GM19328 (cell line): ENCODE measurements around the gene TP73.

Source experiments
- ATAC-seq: cut with Tn5 transposase; IDR thresholded peaks from one replicate; pipeline ENCODE4 v1.9.1; 2021; ENCODE audit warnings: mild to moderate bottlenecking, moderate library complexity; ENCODE audit not compliant: unreplicated experiment

The TP73 gene

DNA sequence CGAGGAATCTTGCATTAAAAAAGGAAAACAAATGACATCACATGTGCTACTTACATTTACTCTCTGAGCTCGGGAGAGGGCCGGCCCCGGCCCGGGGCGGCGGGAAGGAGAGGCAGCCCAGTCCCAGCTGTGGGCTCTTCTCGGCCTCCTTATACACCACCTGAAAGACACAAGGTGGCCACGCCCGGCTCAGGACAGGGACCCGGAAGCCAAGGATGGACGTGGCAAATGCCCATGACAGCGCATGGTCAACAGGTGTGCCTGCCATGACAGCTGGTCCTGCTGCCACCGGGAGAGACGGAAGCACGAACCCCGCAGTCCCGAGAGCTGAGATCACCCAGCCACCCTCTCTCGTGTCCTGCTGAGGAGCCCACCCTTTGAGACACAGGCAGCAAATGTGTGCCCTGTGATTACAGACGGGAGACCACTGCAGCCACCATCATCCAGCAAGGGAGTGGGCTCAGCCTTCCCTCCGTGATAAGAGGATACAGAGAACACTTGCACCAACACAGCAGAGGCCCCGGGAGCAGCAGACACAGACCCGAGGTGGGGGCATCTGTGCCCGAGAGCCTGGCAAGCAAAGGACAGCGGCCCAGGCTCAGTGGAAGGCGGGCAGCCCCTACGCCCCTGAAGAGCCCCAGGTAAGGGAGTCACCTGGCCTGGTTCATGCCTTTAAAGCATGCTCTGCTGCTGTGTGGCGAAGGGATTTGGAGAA lies 18.8 kb upstream of the TP73 start:
- ATAC-seq, result no peak

DNA sequence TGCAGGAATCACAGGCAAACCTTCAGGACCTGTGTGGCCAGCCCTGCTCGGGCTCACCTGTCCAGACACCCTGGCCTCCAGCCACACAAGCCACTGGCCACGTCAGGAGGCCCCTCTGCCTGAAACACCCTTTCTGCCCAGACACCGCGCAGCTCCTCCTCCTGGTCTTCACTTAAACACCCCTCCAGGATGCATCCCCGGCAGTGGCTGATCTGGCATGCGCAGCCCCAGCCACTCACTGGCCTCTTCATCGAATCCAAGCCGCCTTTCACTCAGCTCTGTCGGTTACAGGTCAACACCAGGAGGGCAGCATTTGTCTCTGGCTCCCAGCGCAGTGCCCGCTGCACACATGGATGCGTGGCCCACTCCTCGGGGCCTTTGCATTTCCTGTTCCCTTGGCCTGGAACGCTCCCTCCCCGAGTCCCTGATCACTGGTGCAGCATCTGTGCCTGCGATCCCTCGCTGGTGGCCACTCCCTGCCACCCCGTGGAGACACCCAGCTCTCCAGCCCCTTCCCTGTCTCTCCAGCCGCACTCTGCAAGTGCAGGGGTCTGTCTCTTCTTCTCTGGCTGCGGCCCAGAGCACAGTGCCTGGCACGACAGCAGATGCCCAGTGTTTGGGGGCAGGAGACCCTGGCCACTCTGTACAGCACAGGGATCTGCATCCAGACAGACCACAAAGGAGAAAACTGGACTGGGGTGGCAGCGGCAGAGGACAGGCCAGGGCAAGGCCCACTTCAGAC lies 18.1 kb upstream of the TP73 start:
- ATAC-seq, result no peak

DNA sequence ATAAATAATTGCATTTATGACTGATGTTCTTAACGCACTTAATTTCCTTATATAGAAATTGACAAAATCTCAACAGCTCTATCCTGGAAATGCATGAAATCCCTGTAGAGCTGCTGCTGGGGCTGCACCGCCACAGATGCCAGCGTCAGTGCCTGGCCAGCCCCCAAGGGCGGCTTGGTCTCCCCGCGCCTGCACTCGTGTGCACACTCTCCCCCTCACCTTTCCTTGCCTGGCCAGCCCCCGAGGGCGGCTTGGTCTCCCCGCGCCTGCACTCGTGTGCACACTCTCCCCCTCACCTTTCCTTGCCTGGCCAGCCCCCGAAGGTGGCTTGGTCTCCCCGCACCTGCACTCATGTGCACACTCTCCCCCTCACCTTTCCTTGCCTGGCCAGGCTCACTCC lies 16.2 kb upstream of the TP73 start:
- no peak for ATAC-seq

DNA sequence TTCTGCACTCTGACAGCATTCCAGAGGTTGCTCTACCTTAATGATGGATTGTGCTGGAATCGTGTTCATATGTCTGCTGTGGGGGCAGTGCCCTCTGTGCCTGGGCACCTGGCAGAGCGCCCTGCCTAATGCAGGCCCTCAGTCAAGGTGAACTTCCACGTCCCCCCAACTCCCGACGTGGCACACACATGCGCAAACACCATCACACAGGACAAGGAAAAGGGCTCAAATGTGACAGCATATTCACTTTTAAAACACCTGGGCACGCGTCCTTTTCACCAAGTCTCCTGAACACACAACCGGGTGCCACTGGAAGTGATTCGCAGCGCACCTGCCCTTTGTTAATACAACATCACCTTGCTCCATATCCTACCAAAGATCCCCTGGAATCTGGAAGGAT lies 15.8 kb upstream of the TP73 start:
- no peak for ATAC-seq

DNA sequence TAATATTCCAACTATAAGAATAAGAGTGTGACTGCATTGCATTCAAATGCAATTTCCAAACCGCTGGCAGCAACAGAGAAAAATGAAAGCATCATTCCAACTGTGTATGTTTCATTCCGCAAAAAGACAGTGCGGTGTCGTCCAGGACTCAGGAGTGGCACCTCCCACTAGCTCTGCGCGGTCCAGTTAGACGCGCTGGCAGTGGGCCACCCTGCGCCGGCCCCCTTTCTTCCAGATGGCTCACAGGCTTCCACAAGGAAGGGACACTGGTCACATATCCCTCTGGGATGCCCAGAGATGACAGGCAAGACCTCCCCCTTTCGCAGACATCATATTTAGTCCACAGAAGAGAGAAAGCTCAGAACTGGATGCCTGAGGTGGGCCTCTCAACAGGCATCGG lies 14.3 kb upstream of the TP73 start:
- no peak for ATAC-seq

DNA sequence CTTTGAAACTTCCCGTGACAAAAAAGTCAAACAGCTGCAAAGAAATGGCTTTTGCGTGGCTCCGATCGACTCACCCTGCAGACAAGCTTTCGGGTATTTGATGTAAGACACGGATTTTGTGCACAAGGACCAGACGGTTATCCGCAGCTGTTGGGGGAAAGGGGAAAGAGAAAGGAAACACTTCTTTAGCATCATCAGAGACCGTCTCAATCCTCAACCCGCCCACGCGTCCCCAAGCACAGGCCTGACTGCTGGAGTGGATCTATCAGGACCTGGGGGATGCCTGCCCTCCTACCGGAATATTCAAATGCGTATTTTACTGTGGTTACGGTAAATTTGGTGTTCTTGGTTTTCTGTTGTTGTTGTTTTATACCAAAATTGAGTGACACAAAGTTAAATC lies 13.6 kb upstream of the TP73 start:
- ATAC-seq, result no peak

DNA sequence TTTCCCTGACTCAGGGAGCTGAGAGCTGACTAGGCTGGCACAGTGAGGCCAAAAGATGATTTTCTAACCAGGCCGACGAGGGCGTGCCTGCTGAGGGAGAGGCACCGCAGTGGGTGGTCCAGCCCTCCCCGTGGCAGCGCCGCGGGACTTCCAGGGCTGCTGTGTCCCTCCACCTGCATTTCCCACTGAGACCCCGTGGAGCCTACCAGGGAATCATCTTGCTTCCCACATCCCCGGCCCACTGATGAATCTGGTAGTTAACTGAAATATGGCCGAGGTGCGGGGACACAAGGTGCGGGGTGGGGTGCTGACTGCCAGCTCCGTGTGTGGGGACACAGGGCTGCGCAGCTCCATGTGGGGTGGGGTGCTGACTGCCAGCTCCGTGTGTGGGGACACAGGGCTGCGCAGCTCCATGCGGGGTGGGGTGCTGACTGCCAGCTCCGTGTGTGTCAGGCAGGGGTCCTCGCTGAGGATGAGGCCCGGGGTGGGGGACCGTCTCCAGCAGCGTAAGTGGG lies 12.9 kb upstream of the TP73 start:
- no peak for ATAC-seq

DNA sequence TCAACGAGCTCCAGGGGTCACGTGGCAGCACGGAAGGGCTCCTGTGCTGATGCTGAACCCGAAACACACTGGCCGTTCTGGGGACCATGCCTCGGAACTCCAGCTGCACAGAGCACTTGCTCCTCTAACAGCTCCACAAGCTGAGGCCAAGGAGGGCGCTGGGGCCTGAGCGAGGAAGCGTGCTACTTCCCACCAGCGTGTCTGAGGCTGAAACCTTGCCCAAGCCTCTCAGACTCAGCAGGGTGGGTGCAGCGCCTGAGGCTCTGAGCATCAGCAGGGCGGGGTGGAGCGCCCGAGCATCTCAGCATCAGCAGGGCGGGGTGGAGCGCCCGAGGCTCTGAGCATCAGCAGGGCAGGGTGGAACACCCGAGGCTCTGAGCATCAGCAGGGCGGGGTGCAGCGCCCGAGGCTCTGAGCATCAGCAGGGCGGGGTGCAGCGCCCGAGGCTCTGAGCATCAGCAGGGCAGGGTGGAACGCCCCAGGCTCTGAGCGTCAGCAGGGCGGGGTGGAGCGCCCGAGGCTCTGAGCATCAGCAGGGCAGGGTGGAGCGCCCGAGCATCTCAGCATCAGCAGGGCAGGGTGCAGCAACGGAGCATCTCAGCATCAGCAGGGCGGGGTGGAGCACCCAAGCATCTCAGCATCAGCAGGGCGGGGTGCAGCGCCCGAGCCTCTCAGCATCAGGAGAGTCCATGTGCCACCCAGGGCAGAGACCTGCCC lies 12.0 kb upstream of the TP73 start:
- ATAC-seq, result no peak

DNA sequence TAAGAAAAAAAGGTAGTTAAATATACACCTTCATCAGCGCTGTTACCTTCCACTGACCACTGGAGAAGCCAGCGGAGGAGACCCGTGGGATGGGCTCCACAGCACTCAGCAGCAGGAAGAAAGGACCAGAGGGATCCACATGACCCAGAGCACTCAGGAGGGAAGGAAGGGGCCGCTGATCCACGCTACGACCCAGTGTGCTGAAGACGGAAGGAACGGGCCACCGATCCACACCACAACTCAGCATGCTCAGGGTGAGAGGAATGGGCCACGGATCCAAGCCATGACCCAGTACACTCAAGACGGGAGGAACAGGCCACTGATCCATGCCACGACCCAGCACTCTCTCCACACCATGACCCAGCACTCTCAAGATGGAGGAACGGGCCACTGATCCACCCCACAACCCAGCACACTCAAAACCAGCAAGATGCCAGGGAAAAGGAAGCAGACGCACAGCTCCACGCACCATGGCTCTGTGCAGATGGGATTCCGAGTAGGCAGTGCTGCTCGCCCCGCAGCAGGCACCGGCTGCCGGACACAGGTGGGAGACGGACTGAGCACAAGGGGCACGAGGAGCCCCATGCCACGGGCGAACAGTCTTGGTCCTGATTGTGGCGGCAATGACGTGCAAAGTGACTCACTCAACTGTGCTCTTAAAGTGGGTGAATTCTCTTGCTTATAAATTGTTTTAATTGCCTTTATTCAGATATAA lies 11.1 kb upstream of the TP73 start:
- no peak for ATAC-seq

DNA sequence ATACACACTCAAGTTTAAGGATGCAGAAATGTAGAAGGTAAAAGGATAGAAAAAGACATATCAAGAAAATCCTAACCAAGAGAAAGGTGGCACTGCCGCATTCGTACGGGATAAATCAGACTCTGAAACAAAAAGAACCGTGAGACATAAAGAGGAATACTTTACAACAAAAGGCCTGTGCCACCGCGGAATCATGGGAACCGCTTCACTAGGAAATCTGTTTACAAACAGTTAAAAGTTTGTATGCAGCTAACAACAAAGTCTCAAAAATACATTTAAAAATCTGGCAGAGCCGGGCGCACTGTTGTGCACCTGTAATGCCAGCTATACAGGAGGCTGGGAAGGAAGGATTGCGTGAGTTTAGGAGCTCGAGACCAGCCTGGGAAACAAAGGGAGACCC lies 10.5 kb upstream of the TP73 start:
- ATAC-seq, result no peak

DNA sequence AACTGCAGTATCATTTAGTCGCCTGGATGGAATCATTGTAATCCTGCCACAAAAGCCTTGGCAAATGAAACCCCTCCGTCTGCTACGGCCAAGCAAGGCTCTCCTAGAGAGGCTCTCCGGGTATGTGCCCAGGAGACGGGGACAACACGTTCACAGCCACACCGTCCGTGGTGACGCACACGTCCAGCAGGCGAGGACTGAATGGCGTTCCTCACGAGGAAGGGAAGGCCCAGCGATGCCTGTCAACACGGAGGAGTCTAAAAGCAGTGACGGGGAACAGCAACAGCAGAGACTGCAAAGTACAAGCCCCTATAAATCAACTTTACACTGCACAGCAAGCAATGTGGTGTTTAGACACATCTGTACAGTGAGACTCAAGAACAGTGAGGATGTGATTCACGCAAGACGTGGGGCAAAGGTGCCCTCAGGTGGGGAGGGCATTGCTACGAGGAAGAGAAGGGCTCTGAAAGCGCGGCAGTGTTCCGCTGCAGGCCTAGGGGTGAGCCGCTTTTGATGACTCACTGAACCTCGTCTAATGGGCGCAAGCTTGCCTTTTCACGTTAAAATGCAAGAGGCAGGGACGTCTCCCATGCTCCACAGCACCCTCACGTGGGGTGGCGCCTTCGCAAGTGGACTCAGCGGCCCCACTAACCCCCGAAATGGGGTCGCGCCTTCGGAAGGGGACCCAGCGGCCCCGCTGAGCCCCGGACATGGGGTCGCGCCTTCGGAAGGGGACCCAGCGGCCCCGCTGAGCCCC lies 9.2 kb upstream of the TP73 start:
- no peak for ATAC-seq

DNA sequence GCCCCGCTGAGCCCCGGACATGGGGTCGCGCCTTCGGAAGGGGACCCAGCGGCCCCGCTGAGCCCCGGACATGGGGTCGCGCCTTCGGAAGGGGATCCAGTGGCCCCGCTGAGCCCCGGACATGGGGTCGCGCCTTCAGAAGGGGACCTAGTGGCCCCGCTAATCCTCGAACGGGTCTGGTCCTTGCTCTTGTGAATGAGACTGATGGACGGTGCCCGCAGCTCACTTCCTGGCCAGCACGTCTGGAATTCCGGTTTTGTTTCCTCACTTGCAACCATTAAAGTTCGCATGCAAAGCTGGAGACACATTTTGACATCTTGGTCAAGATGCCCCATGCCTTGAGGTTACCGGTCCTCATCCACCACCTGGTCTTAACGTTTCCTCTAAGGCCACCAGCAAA lies 8.0 kb upstream of the TP73 start:
- no peak for ATAC-seq

DNA sequence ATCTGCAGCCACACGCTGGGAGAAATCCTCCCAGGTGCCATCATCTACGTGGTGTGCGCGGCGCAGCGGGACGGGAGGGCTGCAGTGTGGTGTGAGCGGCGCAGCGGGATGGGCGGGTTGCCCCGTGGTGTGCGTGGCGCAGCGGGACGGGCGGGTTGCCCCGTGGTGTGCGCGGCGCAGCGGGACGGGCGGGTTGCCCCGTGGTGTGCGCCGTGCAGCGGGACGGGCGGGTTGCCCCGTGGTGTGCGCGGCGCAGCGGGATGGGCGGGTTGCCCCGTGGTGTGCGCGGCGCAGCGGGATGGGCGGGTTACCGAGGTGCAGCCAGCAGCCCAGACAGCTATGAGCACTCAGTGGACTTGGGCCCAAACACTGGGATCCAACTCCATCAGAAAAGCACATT lies 7.1 kb upstream of the TP73 start:
- ATAC-seq, result no peak

DNA sequence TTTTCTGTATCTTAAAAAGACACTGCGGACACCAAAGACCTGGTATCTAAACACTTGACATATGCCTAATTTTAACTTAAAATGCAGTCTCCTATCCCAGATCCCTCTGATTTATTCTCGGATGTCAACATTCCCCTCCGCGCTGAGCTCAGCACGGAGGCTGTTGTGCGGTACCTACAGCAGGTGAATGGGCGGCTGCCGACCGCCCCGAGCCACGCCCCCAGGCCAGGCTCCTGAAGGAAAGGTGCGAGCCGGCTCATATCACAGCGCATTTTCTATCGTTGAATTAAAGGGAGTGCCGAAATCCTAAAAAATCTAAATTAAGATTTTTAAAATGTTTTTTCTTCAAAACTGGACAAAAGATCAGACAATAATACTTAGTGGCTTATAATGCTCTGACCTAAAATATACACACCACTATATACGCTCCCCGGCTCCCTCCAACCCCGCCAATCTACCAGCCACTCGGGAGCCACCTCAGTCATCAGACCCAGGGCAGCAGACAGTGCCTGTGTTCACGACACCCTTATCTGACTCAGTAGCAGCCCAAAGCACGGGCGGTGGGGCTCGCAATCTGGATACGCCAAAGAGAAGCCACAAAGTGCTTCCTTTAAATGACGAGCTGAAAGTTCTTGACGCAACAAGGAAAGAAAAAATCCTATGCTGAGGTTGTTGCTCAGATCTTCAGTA lies 6.5 kb upstream of the TP73 start:
- ATAC-seq, result no peak

DNA sequence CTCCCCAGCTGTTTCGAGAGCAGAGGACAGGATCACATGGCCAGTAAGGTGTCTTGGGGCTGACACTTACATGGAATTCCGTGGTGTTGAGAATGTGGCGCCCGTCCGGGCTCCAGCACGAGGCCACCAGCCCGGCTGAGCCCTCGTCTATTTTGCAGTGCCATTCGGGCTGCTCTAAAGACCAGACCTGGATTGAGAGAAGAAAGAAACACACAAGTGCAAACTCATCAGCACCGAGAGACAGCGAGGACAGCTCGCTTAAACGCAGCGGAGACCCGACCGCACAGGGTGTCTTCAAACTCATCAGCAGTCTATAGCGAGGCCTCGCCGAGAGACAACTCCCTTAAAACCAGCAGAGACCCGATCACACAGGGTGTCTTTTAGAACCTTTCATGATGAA lies 5.7 kb upstream of the TP73 start:
- ATAC-seq, result no peak

DNA sequence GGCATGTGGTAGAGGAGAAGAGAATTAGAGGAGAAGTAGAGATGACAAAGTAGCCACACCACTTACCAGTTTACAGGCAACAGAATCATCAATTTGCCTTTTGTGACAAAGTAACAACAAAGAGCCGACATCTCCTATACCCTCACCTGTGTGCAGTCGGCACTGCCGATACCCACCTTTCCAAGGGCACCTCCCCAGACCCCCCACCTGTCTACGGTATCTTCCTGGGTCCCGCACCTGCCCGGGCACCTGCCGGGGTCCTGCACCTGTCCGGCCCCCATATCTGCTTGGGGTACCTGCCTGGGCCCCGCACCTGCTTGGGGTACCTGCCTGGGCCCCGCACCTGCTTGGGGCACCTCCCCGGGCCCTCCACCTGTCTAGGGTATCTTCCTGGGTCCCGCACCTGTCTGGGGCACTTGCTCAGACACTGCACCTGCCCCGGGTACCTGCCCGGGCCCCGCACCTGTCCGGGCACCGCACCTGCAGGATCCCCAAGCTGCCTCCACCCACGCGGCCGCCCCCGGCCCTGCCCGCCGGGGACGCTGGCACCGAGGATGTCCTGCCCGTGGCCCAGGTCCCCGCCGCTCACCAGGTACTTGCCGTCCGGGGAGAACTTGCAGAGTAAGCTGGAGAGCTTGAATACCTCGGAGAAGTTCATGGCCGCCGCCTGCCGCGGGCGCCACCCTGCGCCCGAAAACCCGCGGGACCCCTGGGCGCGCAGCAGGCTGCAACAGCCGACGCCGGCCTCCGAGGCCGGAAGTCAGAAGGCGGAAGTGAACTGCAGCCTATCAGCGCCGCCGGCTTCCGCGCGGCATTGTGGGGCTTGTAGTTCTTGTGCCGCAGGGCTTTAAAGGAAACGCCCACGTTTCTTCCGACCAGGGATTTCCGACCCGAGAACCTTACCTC lies 2.7 kb upstream of the TP73 start, which contains the start of gene WRAP73:
Gene WRAP73 (minus strand): TSS at position 762 of the 906 bp plus-strand sequence. CDS start 104 bp downstream, at position 658.
- ATAC-seq, result peak; percentile 76

DNA sequence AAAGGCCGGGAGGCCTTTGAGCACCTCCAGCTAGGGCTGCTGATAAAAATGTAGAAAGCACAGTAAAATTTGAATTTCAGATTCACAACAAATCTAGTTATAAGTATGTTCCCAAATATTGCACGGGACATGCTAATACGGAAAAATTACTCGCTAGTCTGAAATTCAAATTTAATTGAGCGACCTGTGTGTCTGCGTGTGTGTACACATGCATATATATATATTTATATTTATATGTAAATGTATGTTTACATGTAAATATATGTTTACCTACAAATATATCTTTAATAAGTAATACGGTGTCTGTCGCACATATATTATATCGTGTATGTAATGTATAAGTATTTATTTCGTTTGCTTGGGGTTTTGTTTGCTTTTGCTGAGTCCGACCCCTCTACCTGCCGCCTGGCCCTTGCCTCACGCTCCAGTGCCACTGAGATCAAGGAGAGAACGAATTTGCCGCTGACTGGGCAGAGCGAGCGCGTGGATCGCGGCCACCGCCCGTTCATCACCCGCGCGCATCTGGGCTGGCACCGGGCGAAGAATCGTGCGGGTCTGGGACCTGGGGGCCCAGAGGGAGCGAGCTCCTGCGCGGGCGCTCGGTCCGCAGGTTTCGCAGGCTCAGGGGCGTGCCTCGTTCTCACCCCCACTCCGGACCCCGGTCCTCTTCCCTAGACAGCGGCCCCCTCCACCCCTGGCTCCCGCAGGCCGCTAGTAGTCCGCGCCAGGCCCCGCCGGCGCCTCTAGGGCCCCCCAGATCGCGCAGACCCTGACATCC lies 1.9 kb upstream of the TP73 start:
- ATAC-seq, result no peak
